Endothelial cell of umbilical vein (primary cell): ENCODE data around the gene MYDGF. TPM values are rescaled to one million over a fixed set of nuclear protein-coding genes. Genes with fewer than 3 reads are reported as not detected.

Experiments used
- BruUV-seq: library from RNA; stranded (reverse); fragments of 400-500 nt; replicated peaks from 2 replicates; lab custom pipeline; 2021; lab: Mats Ljungman, UMichigan
- CTCF ChIA-PET: fragments of 300-600, 350-600 bp; sonication (Branson Sonifier 250); formaldehyde crosslinking; loops from one replicate; lab custom pipeline; 2021; ENCODE audit warnings: antibody characterized with exemption, inconsistent platforms; lab: Charles Lee
- POLR2A ChIA-PET: fragments of 300-600, 350-600 bp; sonication (Branson Sonifier 250); formaldehyde crosslinking; loops from one replicate; lab custom pipeline; 2021; ENCODE audit warnings: antibody characterized with exemption, inconsistent platforms; lab: Charles Lee
- DNase-seq: peaks from one replicate; pipeline ENCODE4 v3.0.0-alpha.2; 2011; ENCODE audit warnings: low read depth, low spot score
- FAIRE-seq: peaks from 2 replicates; lab custom pipeline; 2011; peaks lifted over from hg19 to GRCh38; lab: Jason Lieb, UNC
- H2AFZ ChIP-seq: 2 replicates; pipeline ENCODE4 v1.6.0; 2012; ENCODE audit warnings: low read depth, low read length, control low read depth, inconsistent platforms
- H3K27ac ChIP-seq: 2 replicates; pipeline ENCODE4 v1.5.1; 2011; ENCODE audit warnings: low read depth, mild to moderate bottlenecking, control low read depth, low read length, moderate library complexity; ENCODE audit not compliant: insufficient read depth
- H3K27me3 ChIP-seq, 2 experiments: 2 replicates each; pipeline versions ENCODE4 v1.6.0 to v1.6.1; 2011; ENCODE audit warnings: low read length in 2 of 2, mixed read lengths in 1 of 2; ENCODE audit not compliant: control insufficient read depth in 2 of 2, insufficient read depth in 2 of 2
- H3K36me3 ChIP-seq, 2 experiments: 2 replicates in 1 of 2; 3 replicates in 1 of 2; pipeline ENCODE4 v1.5.1; 2011; ENCODE audit warnings: low read length in 2 of 2, mild to moderate bottlenecking in 1 of 2, moderate library complexity in 1 of 2; ENCODE audit not compliant: control insufficient read depth in 2 of 2, insufficient read depth in 2 of 2; ENCODE audit errors: extremely low read depth in 1 of 2
- H3K4me1 ChIP-seq: 3 replicates; pipeline ENCODE4 v1.5.1; 2011; ENCODE audit warnings: mild to moderate bottlenecking, low read length; ENCODE audit not compliant: control insufficient read depth, insufficient read depth; ENCODE audit errors: extremely low read depth
- H3K4me2 ChIP-seq: 2 replicates; pipeline ENCODE4 v1.6.1; 2011; ENCODE audit warnings: low read length, control low read depth, mixed read lengths; ENCODE audit not compliant: insufficient read depth
- H3K4me3 ChIP-seq, 3 experiments: fragments of 200-600 bp in 1 of 3; sonication (generic), shearing (Covaris generic) in 1 of 3; replicated peaks in 1 of 3; 2 replicates each; pipeline ENCODE4 v1.5.1; 2011 to 2016; ENCODE audit warnings: control low read depth in 3 of 3, low read length in 3 of 3, mild to moderate bottlenecking in 2 of 3, inconsistent platforms in 1 of 3, low read depth in 1 of 3, moderate library complexity in 1 of 3; ENCODE audit not compliant: insufficient read depth in 1 of 3
- H3K79me2 ChIP-seq: 2 replicates; pipeline ENCODE4 v1.6.0; 2012; ENCODE audit warnings: low read length, inconsistent platforms; ENCODE audit not compliant: control insufficient read depth, insufficient read depth
- H3K9ac ChIP-seq: replicated peaks from 2 replicates; pipeline ENCODE3; 2011; ENCODE audit warnings: low read length, control low read depth; ENCODE audit not compliant: insufficient read depth; ENCODE audit errors: extremely low read depth
- H3K9me1 ChIP-seq: replicated peaks from 3 replicates; pipeline ENCODE4 v1.6.0; 2011; ENCODE audit warnings: mild to moderate bottlenecking, low read length; ENCODE audit not compliant: control insufficient read depth, insufficient read depth; ENCODE audit errors: extremely low read depth
- H3K9me3 ChIP-seq: replicated peaks from 2 replicates; pipeline ENCODE4 v1.5.1; 2012; ENCODE audit warnings: low read length, inconsistent platforms; ENCODE audit not compliant: control insufficient read depth, insufficient read depth
- H4K20me1 ChIP-seq: replicated peaks from 2 replicates; pipeline ENCODE3; 2011; ENCODE audit warnings: mild to moderate bottlenecking, low read length; ENCODE audit not compliant: control insufficient read depth, insufficient read depth; ENCODE audit errors: extremely low read depth
- EZH2 ChIP-seq: IDR thresholded peaks from 2 replicates; pipeline ENCODE4 v1.6.1; 2012; ENCODE audit warnings: borderline replicate concordance, low read depth, mild to moderate bottlenecking, moderate library complexity, low read length, inconsistent platforms; ENCODE audit not compliant: severe bottlenecking
- FOS ChIP-seq: IDR thresholded peaks from 2 replicates; pipeline ENCODE4 v1.6.1; 2011; ENCODE audit warnings: mild to moderate bottlenecking, low read length, moderate library complexity, borderline replicate concordance; ENCODE audit not compliant: insufficient read depth
- GATA2 ChIP-seq: IDR thresholded peaks from 2 replicates; pipeline ENCODE4 v1.7.0; 2011; ENCODE audit warnings: low read depth, mild to moderate bottlenecking, moderate library complexity, mixed read lengths, low read length; ENCODE audit not compliant: insufficient read length, insufficient read depth
- MAX ChIP-seq: IDR thresholded peaks from 2 replicates; pipeline ENCODE4 v1.6.1; 2011; ENCODE audit not compliant: insufficient read depth, insufficient read length
- MYC ChIP-seq: IDR thresholded peaks from one replicate; pipeline ENCODE4 v1.6.1; 2011; ENCODE audit warnings: mild to moderate bottlenecking, low read depth, low read length
- POLR2A ChIP-seq: IDR thresholded peaks from 2 replicates; pipeline ENCODE4 v1.6.1; 2012; ENCODE audit warnings: low read depth, mild to moderate bottlenecking, control low read depth, low read length
- POLR2AphosphoS5 ChIP-seq: IDR thresholded peaks from 2 replicates; pipeline ENCODE4 v1.6.1; 2012; ENCODE audit warnings: low read depth, mild to moderate bottlenecking, control low read depth, low read length, moderate library complexity; ENCODE audit not compliant: insufficient read depth
- dilution Hi-C: fragments of 300-500 bp; cut with MboI; formaldehyde crosslinking; loops from one replicate; pipeline ENCODE4 v1.15.0; 2019; ENCODE audit warnings: low sequenced_read_pairs; ENCODE audit not compliant: extremely low pct_ligation_motif_present
- intact Hi-C: fragments of 100-400 bp; cut with micrococcal nuclease; formaldehyde crosslinking; loops from one replicate; pipeline ENCODE4 v1.10.0; 2022
- polyA plus RNA-seq, 4 experiments: library from polyadenylated mRNA; depleted of rRNA in 3 of 4; stranded (reverse) in 3 of 4; unstranded in 1 of 4; fragments of >200 nt; gene quantifications; 2 replicates each; pipeline versions ENCODE4 v1.2.1 to v1.2.3, GENCODE V29; 2011 to 2012; ENCODE audit warnings: missing spikeins in 1 of 4
- total RNA-seq: library from RNA; stranded (reverse); gene quantifications from 2 replicates; pipeline ENCODE4 v1.2.3, GENCODE V29; 2021

The MYDGF gene
- total and polyA plus RNA-seq, 2 donors (not counting 3 experiments of a cell fraction or from before 2014, with no cell fraction given): 191 to 337 TPM

- Histone ChIP-seq H3K27me3 (no peaks in the 10 kb centered on the region), H3K9me1 (no peaks in the 10 kb centered on the region), H3K9me3 (no peaks in the 10 kb centered on the region), H3K27ac (no peak overlapping the region), H3K79me2 (peaks cover 21% of the 10 kb centered on the region), H3K4me2 (no peak overlapping the region), H2AFZ (no peak overlapping the region), H3K9ac (no peak overlapping the region), H3K36me3 (peaks cover 0 to 26% of the 10 kb centered on the region in 2 experiments), H3K4me1 (peaks cover 23% of the 10 kb centered on the region), H3K4me3 (no peak overlapping the region), H4K20me1 (no peaks in the 10 kb centered on the region)
- intact Hi-C loops: no loop called here
- dilution Hi-C loops: no loop called here
- CTCF ChIA-PET: interaction anchor here (0.9 to 1.1 kb wide), 2 partner anchors 9 to 16 kb away, joined by 3 read pairs; no protein-coding TSS in a partner anchor
- BruUV-seq: no TSS peak
- FAIRE-seq (no peak), DNase-seq (no peak)
- TF ChIP-seq POLR2AphosphoS5 (no peak), EZH2 (no peak), MYC (no peak), MAX (no peak), POLR2A (no peak), GATA2 (no peak), FOS (no peak)
- POLR2A ChIA-PET: no interaction called here
Measured at GRCh38 chr19:4650159-4650558, 20.0 kb downstream of the MYDGF start.
